Measurements from ENCODE around the gene SH3GLB1. TPM values are rescaled to one million over a fixed set of nuclear protein-coding genes. Genes with fewer than 3 reads are reported as not detected.

The SH3GLB1 gene
- total and polyA plus RNA-seq, 2 of the 4 experiments (the other 2 are of a cell fraction) = 22.2 to 36.5 TPM

- Histone ChIP-seq H3K27ac (ENCODE audit: insufficient read depth, low read length) (no peak overlapping the region), H4K8ac (ENCODE audit: low read depth in 2 of 2, low read length in 2 of 2) (no peak overlapping the region), H3K9ac (ENCODE audit: low read depth, low read length) (no peak overlapping the region), H3K4me2 (ENCODE audit: low read depth, low read length) (no peak overlapping the region), H3K27me3 (ENCODE audit: control insufficient read depth, insufficient read depth, low read length) (peaks cover 1% of the 10 kb centered on the region), H3K56ac (ENCODE audit: extremely low read depth, insufficient read depth, low read length) (no peak overlapping the region), H2BK120ac (ENCODE audit: low read depth, low read length) (no peak overlapping the region), H3K36me3 (ENCODE audit: control insufficient read depth, insufficient read depth, low read length) (no peaks in the 10 kb centered on the region), H3K18ac (ENCODE audit: low read depth, low read length) (no peak overlapping the region), H2AK9ac (replicated peaks; ENCODE audit: low read depth, low read length, poor library complexity) (no peak overlapping the region), H3K9me3 (ENCODE audit: control insufficient read depth, insufficient read depth, low read length) (no peaks in the 10 kb centered on the region), H4K20me1 (ENCODE audit: insufficient read depth, low read length) (no peaks in the 10 kb centered on the region), H2AK5ac (ENCODE audit: low read depth, low read length) (no peak overlapping the region), H2BK20ac (ENCODE audit: low read depth, low read length) (no peak overlapping the region), H2BK15ac (ENCODE audit: low read depth, low read length) (no peak overlapping the region), H3K14ac (replicated peaks; ENCODE audit: low read depth, low read length) (no peak overlapping the region), H2BK5ac (ENCODE audit: low read depth, low read length, poor library complexity, severe bottlenecking) (no peak overlapping the region), H3K23ac (ENCODE audit: low read depth, low read length) (no peak overlapping the region), H3K4ac (ENCODE audit: low read depth, low read length) (no peak overlapping the region), H3K9me1 (ENCODE audit: insufficient read depth, low read length) (no peaks in the 10 kb centered on the region), H4K91ac (ENCODE audit: insufficient read depth, low read depth, low read length) (no peak overlapping the region), H4K5ac (ENCODE audit: low read depth, low read length) (no peak overlapping the region), H3K79me1 (ENCODE audit: low read depth in 1 of 2, low read length in 2 of 2) (no peaks in the 10 kb centered on the region), H3K4me3 (ENCODE audit: insufficient read depth, low read depth, low read length) (no peak overlapping the region), H2AFZ (replicated peaks; ENCODE audit: low read length, poor library complexity) (no peak overlapping the region), H3K4me1 (ENCODE audit: control insufficient read depth, insufficient read depth, low read length) (no peaks in the 10 kb centered on the region)
- POLR2A ChIA-PET (ENCODE audit: unreplicated experiment) = no interaction called here
- CTCF ChIA-PET = no interaction called here
- in situ Hi-C loops (cut with MboI; ENCODE audit: low sequenced_read_pairs) (no loop called here), dilution Hi-C loops (cut with HindIII; ENCODE audit: low sequenced_read_pairs, unreplicated experiment) (no loop called here), intact Hi-C loops (cut with micrococcal nuclease) (no loop called here)
- WGBS, 2 experiments (ENCODE audit: extremely low coverage in 2 of 2, insufficient read length in 1 of 2) = 20% methylated on average over 1 of the region's 4 CpGs; no CpG with 5 or more reads in 1 of the 2 experiments
- no peak for ATAC-seq (ENCODE audit: low read depth)
- BruUV-seq (replicated peaks) = no TSS peak
- DNase-seq = no peak
- TF ChIP-seq NFE2L2 (IDR thresholded peaks at IDR 0.05; ENCODE audit: low read depth, low read length) = no peak
- TF ChIP-seq POLR2A (IDR thresholded peaks at IDR 0.05; ENCODE audit: low read depth, low read length) = no peak
- TF ChIP-seq, protein P1, sequence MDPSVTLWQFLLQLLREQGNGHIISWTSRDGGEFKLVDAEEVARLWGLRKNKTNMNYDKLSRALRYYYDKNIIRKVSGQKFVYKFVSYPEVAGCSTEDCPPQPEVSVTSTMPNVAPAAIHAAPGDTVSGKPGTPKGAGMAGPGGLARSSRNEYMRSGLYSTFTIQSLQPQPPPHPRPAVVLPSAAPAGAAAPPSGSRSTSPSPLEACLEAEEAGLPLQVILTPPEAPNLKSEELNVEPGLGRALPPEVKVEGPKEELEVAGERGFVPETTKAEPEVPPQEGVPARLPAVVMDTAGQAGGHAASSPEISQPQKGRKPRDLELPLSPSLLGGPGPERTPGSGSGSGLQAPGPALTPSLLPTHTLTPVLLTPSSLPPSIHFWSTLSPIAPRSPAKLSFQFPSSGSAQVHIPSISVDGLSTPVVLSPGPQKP (IDR thresholded peaks at IDR 0.05; ENCODE audit: borderline replicate concordance, low read depth, low read length) = no peak
- no peak for TF ChIP-seq SMC3 (IDR thresholded peaks at IDR 0.05; ENCODE audit: low read depth, low read length)
- no peak for TF ChIP-seq CHD1 (IDR thresholded peaks at IDR 0.05; ENCODE audit: low read depth, low read length)
- no peak for TF ChIP-seq MXI1 (IDR thresholded peaks at IDR 0.05; ENCODE audit: borderline replicate concordance, low read depth, low read length)
- no peak for TF ChIP-seq FOS (IDR thresholded peaks at IDR 0.05; ENCODE audit: low read depth, low read length)
Measured at GRCh38 chr1:86666368-86666767, 38.0 kb upstream of the SH3GLB1 start.
